Activated CD8-positive, alpha-beta memory T cell treated with anti-CD3 and anti-CD28 coated beads for 36 hours (primary cell): ENCODE measurements around the gene ACTN4. TPM values are rescaled to one million over a fixed set of nuclear protein-coding genes. Genes with fewer than 3 reads are reported as not detected.
"Not testable (repeated sequence)": the region's sequence is repeated elsewhere in the genome, so short reads cannot be mapped to it uniquely, and the experiment has no call there.

Experiments used
- CTCF ChIA-PET: fragments of 350-600 bp; sonication (Branson Sonifier 250); formaldehyde crosslinking; loops from one replicate; lab custom pipeline; 2021; ENCODE audit warnings: antibody characterized with exemption; lab: Charles Lee
- POLR2A ChIA-PET: fragments of 350-600 bp; sonication (Branson Sonifier 250); formaldehyde crosslinking; loops from one replicate; lab custom pipeline; 2021; ENCODE audit warnings: antibody characterized with exemption; lab: Charles Lee
- total RNA-seq, 2 experiments: library from RNA; stranded (reverse); gene quantifications; one replicate each; pipeline ENCODE4 v1.2.3, GENCODE V29; 2021

ACTN4 gene
- total RNA-seq: 100 to 1,000 TPM; 292 to 301 TPM

- POLR2A ChIA-PET: interaction anchor here (0.7 to 1.3 kb wide), 6 partner anchors 9 to 312 kb away, joined by 3 to 10 read pairs (median 4); partner anchors contain the start of gene ECH1
- CTCF ChIA-PET: interaction anchor here (0.8 to 3.5 kb wide), 8 partner anchors 9 to 282 kb away, joined by 3 to 16 read pairs (median 4); partner anchors contain the start of gene EIF3K
Observed at GRCh38 chr19:38647368-38647965, at the start of gene ACTN4. Gene ACTN4 (plus strand): TSS chr19:38647649. CDS start chr19:38647746, 97 bp downstream.

- ChIA-PET CTCF (no interaction called here), POLR2A (no interaction called here)
Observed at GRCh38 chr19:38599722-38600121, 47.7 kb upstream of the ACTN4 start.

GRCh38 chr19:38602856-38603255 is 44.6 kb upstream of the ACTN4 start:
- POLR2A ChIA-PET, CTCF ChIA-PET: not testable (repeated sequence)

GRCh38 chr19:38606131-38606530 is 41.3 kb upstream of the ACTN4 start:
- CTCF ChIA-PET: no interaction called here
- POLR2A ChIA-PET: no interaction called here

- POLR2A ChIA-PET: no interaction called here
- CTCF ChIA-PET: no interaction called here
Observed at GRCh38 chr19:38614289-38614688, 33.2 kb upstream of the ACTN4 start.

- ChIA-PET POLR2A (no interaction called here), CTCF (interaction anchor here (0.7 to 1.2 kb wide), 3 partner anchors 54 to 211 kb away, joined by 3 to 7 read pairs (median 3); no protein-coding TSS in a partner anchor)
Observed at GRCh38 chr19:38615007-38615581, 32.4 kb upstream of the ACTN4 start.

- CTCF ChIA-PET: interaction anchor here (0.5 to 5.2 kb wide), 5 partner anchors 19 to 366 kb away, joined by 3 to 34 read pairs (median 3); no protein-coding TSS in a partner anchor
- POLR2A ChIA-PET: no interaction called here
Observed at GRCh38 chr19:38616265-38616664, 31.2 kb upstream of the ACTN4 start.

- POLR2A ChIA-PET: interaction anchor here (0.5 to 0.6 kb wide), 2 partner anchors 17 to 78 kb away, joined by 5 to 8 read pairs; no protein-coding TSS in a partner anchor
Observed at GRCh38 chr19:38617283-38617763, 30.1 kb upstream of the ACTN4 start.

GRCh38 chr19:38617764-38618589 is 29.5 kb upstream of the ACTN4 start, which contains the start of gene MAP4K1:
Gene MAP4K1 (minus strand): TSS chr19:38617953. CDS start chr19:38617895, 58 bp downstream.
- ChIA-PET CTCF (interaction anchor here (1.0 to 5.2 kb wide), 7 partner anchors 10 to 215 kb away, joined by 3 to 34 read pairs (median 4); partner anchors contain the start of genes ACTN4 and FAM98C), POLR2A (interaction anchor here (0.5 to 1.2 kb wide), 5 partner anchors 16 to 79 kb away, joined by 3 to 8 read pairs (median 4); partner anchors contain the start of gene ACTN4)

More at GRCh38 chr19:38617283-38617763, 30.1 kb upstream of the ACTN4 start:
- CTCF ChIA-PET: interaction anchor here (1.1 to 5.2 kb wide), 4 partner anchors 10 to 214 kb away, joined by 3 to 34 read pairs (median 6); partner anchors contain the start of gene FAM98C

- ChIA-PET POLR2A (interaction anchor here (0.6 to 1.2 kb wide), 4 partner anchors 15 to 349 kb away, joined by 3 to 4 read pairs (median 4); partner anchors contain the start of gene ACTN4), CTCF (interaction anchor here (1.0 to 5.2 kb wide), 6 partner anchors 17 to 216 kb away, joined by 3 to 34 read pairs (median 4); partner anchors contain the start of genes ACTN4 and FAM98C)
Observed at GRCh38 chr19:38618590-38619360, 28.7 kb upstream of the ACTN4 start, which contains the start of gene EIF3K. Gene EIF3K (plus strand): TSS chr19:38619188. CDS start chr19:38619269, 81 bp downstream.

- CTCF ChIA-PET: interaction anchor here (1.0 to 5.2 kb wide), 6 partner anchors 16 to 217 kb away, joined by 3 to 34 read pairs (median 4); partner anchors contain the start of genes ACTN4 and FAM98C
- POLR2A ChIA-PET: interaction anchor here (0.6 to 1.1 kb wide), 2 partner anchors 81 to 348 kb away, joined by 3 to 4 read pairs; no protein-coding TSS in a partner anchor
Observed at GRCh38 chr19:38619361-38620174, 27.9 kb upstream of the ACTN4 start.

- POLR2A ChIA-PET: no interaction called here
- CTCF ChIA-PET: interaction anchor here (0.7 to 3.1 kb wide), 2 partner anchors 10 to 222 kb away, joined by 4 to 13 read pairs; partner anchors contain the start of gene FAM98C
Observed at GRCh38 chr19:38624822-38625221, 22.6 kb upstream of the ACTN4 start.

- ChIA-PET CTCF (interaction anchor here (3.1 kb wide), 1 partner anchor 8 kb away, joined by 13 read pairs; no protein-coding TSS in a partner anchor), POLR2A (interaction anchor here (0.6 kb wide), 1 partner anchor 739 kb away, joined by 5 read pairs; no protein-coding TSS in a partner anchor)
Observed at GRCh38 chr19:38626401-38626800, 21.0 kb upstream of the ACTN4 start.

GRCh38 chr19:38629568-38629967 is 17.9 kb upstream of the ACTN4 start:
- CTCF ChIA-PET: interaction anchor here (0.7 kb wide), 1 partner anchor 9 kb away, joined by 4 read pairs; no protein-coding TSS in a partner anchor
- POLR2A ChIA-PET: no interaction called here

- CTCF ChIA-PET, POLR2A ChIA-PET: not testable (repeated sequence)
Observed at GRCh38 chr19:38631301-38631700, 16.1 kb upstream of the ACTN4 start.

- POLR2A ChIA-PET: not testable (repeated sequence)
- CTCF ChIA-PET: interaction anchor here (0.5 kb wide), 1 partner anchor 33 kb away, joined by 4 read pairs; no protein-coding TSS in a partner anchor
Observed at GRCh38 chr19:38631811-38632475, 15.5 kb upstream of the ACTN4 start.
